Mesenchymal stem cell (in vitro differentiated cells and primary cell): ENCODE measurements around the gene RABGGTB.
"Not testable (repeated sequence)": the region's sequence is repeated elsewhere in the genome, so short reads cannot be mapped to it uniquely, and the experiment has no call there.

Experiments
- DNase-seq: peaks from one replicate; pipeline ENCODE4 v3.0.0-alpha.2; 2013
- H2AFZ ChIP-seq: one replicate; pipeline ENCODE4 v1.6.1; 2013; ENCODE audit warnings: low read depth, mild to moderate bottlenecking, control low read depth, inconsistent platforms, low read length, moderate library complexity
- H2AK5ac ChIP-seq: 2 replicates; pipeline ENCODE4 v1.6.1; 2013; ENCODE audit warnings: low read length, moderate library complexity, mild to moderate bottlenecking, inconsistent platforms; ENCODE audit not compliant: severe bottlenecking
- H2BK120ac ChIP-seq: one replicate; pipeline ENCODE4 v1.6.1; 2013; ENCODE audit warnings: low read depth, mild to moderate bottlenecking, inconsistent platforms, low read length, moderate library complexity
- H2BK12ac ChIP-seq, 2 experiments: one replicate each; pipeline ENCODE4 v1.6.1; 2013; ENCODE audit warnings: inconsistent platforms in 2 of 2, low read length in 2 of 2, mild to moderate bottlenecking in 2 of 2, moderate library complexity in 2 of 2, control low read depth in 1 of 2
- H2BK15ac ChIP-seq: one replicate; pipeline ENCODE4 v1.6.1; 2013; ENCODE audit warnings: mild to moderate bottlenecking, low read depth, inconsistent platforms; ENCODE audit not compliant: poor library complexity, severe bottlenecking
- H2BK5ac ChIP-seq: 2 replicates; pipeline ENCODE4 v1.6.1; 2013; ENCODE audit warnings: low read depth, mild to moderate bottlenecking, low read length, control low read depth, inconsistent platforms; ENCODE audit not compliant: poor library complexity, severe bottlenecking
- H3K14ac ChIP-seq, 2 experiments: one replicate each; pipeline ENCODE4 v1.6.1; 2013; ENCODE audit warnings: inconsistent platforms in 2 of 2, low read length in 2 of 2, control low read depth in 1 of 2, mild to moderate bottlenecking in 1 of 2, moderate library complexity in 1 of 2
- H3K18ac ChIP-seq, 2 experiments: one replicate each; pipeline ENCODE4 v1.6.1; 2013; ENCODE audit warnings: inconsistent platforms in 2 of 2, low read length in 2 of 2, control low read depth in 1 of 2, low read depth in 1 of 2, mild to moderate bottlenecking in 1 of 2
- H3K23ac ChIP-seq, 2 experiments: one replicate each; pipeline ENCODE4 v1.6.1; 2013; ENCODE audit warnings: inconsistent platforms in 2 of 2, low read length in 2 of 2, mild to moderate bottlenecking in 2 of 2, moderate library complexity in 2 of 2, control low read depth in 1 of 2
- H3K27ac ChIP-seq: 2 replicates; pipeline ENCODE4 v1.5.1; 2013; ENCODE audit warnings: mild to moderate bottlenecking, moderate library complexity, low read length, control low read depth, inconsistent platforms; ENCODE audit not compliant: poor library complexity, severe bottlenecking
- H3K27me3 ChIP-seq, 2 experiments: 2 replicates each; pipeline versions ENCODE4 v1.6.1 to v1.7.0; 2013; ENCODE audit warnings: low read length in 2 of 2, mild to moderate bottlenecking in 2 of 2, moderate library complexity in 2 of 2, control low read depth in 1 of 2, inconsistent platforms in 1 of 2; ENCODE audit not compliant: control insufficient read depth in 1 of 2, insufficient read depth in 1 of 2
- H3K36me3 ChIP-seq, 2 experiments: 2 replicates each; pipeline versions ENCODE4 v1.6.1 to v1.7.0; 2013; ENCODE audit warnings: low read length in 2 of 2, control low read depth in 1 of 2, inconsistent platforms in 1 of 2, low read depth in 1 of 2, mild to moderate bottlenecking in 1 of 2; ENCODE audit not compliant: insufficient read depth in 2 of 2, control insufficient read depth in 1 of 2
- H3K4ac ChIP-seq, 2 experiments: one replicate each; pipeline ENCODE4 v1.6.1; 2013; ENCODE audit warnings: inconsistent platforms in 2 of 2, low read length in 2 of 2, mild to moderate bottlenecking in 2 of 2, moderate library complexity in 2 of 2, control low read depth in 1 of 2, low read depth in 1 of 2
- H3K4me1 ChIP-seq: 2 replicates; pipeline ENCODE4 v1.6.1; 2013; ENCODE audit warnings: low read depth, low read length, control low read depth; ENCODE audit not compliant: control insufficient read depth, insufficient read depth
- H3K4me2 ChIP-seq: 2 replicates; pipeline ENCODE4 v1.6.1; 2013; ENCODE audit warnings: low read length, mild to moderate bottlenecking, inconsistent platforms; ENCODE audit not compliant: poor library complexity, severe bottlenecking
- H3K4me3 ChIP-seq, 2 experiments: 2 replicates each; pipeline versions ENCODE4 v1.5.1 to v1.7.0; 2013; ENCODE audit warnings: low read length in 2 of 2, mild to moderate bottlenecking in 2 of 2, control low read depth in 1 of 2, low read depth in 1 of 2; ENCODE audit not compliant: insufficient read depth in 1 of 2
- H3K79me1 ChIP-seq: replicated peaks from 2 replicates; pipeline ENCODE4 v1.6.1; 2013; ENCODE audit warnings: mild to moderate bottlenecking, control low read depth, low read length, inconsistent platforms; ENCODE audit not compliant: poor library complexity, severe bottlenecking
- H3K9ac ChIP-seq: 2 replicates; pipeline ENCODE4 v1.7.0; 2013; ENCODE audit warnings: mild to moderate bottlenecking, low read length, moderate library complexity
- H3K9me3 ChIP-seq: 2 replicates; pipeline ENCODE4 v1.7.0; 2013; ENCODE audit warnings: mild to moderate bottlenecking, low read length; ENCODE audit not compliant: control insufficient read depth
- H4K8ac ChIP-seq: one replicate; pipeline ENCODE4 v1.6.1; 2013; ENCODE audit warnings: inconsistent platforms, mild to moderate bottlenecking, low read length, moderate library complexity
- H4K91ac ChIP-seq: one replicate; pipeline ENCODE4 v1.6.1; 2013; ENCODE audit warnings: mild to moderate bottlenecking, low read length, inconsistent platforms
- WGBS: methylation state at CpG from one replicate; pipeline ENCODE4 v1.1.7; 2013; ENCODE audit warnings: mixed read lengths; 5-methylcytosine and 5-hydroxymethylcytosine counted together

The RABGGTB gene

GRCh38 chr1:75770761-75771160, 15.3 kb upstream of the RABGGTB start:
- Histone ChIP-seq H3K18ac (no peak overlapping the region), H3K4me2 (no peak overlapping the region), H3K4ac (no peak overlapping the region), H3K4me3 (no peak overlapping the region), H4K91ac (no peak overlapping the region), H3K9me3 (no peaks in the 10 kb centered on the region), H2AFZ (no peak overlapping the region), H2AK5ac (no peak overlapping the region), H3K79me1 (no peaks in the 10 kb centered on the region), H3K27me3 (no peaks in the 10 kb centered on the region), H3K14ac (no peak overlapping the region), H3K36me3 (no peaks in the 10 kb centered on the region), H3K4me1 (peaks cover 4% of the 10 kb centered on the region), H3K9ac (no peak overlapping the region), H4K8ac (no peak overlapping the region), H2BK120ac (no peak overlapping the region), H2BK5ac (no peak overlapping the region), H3K27ac (no peak overlapping the region), H3K23ac (no peak overlapping the region), H2BK15ac (no peak overlapping the region), H2BK12ac (no peak overlapping the region)
- no peak for DNase-seq
- no CpG with 5 or more reads among the region's 1 CpG for WGBS

GRCh38 chr1:75771978-75772377, 14.1 kb upstream of the RABGGTB start:
- H3K9ac ChIP-seq = no peak overlapping the region
- H3K14ac ChIP-seq = no peak overlapping the region
- H3K23ac ChIP-seq = no peak overlapping the region
- no peak overlapping the region for H2BK15ac ChIP-seq
- DNase-seq = no peak
- no peak overlapping the region for H2AK5ac ChIP-seq
- no peaks in the 10 kb centered on the region for H3K9me3 ChIP-seq
- H2BK12ac ChIP-seq = no peak overlapping the region
- H4K91ac ChIP-seq = no peak overlapping the region
- H3K18ac ChIP-seq = no peak overlapping the region
- no peaks in the 10 kb centered on the region for H3K36me3 ChIP-seq
- H2AFZ ChIP-seq = no peak overlapping the region
- no peak overlapping the region for H4K8ac ChIP-seq
- H3K79me1 ChIP-seq = no peaks in the 10 kb centered on the region
- H3K4ac ChIP-seq = no peak overlapping the region
- peaks cover 2% of the 10 kb centered on the region for H3K4me1 ChIP-seq
- WGBS = 89% methylated on average over 1 of the region's 3 CpGs
- no peak overlapping the region for H3K27ac ChIP-seq
- H3K4me3 ChIP-seq = no peak overlapping the region
- no peak overlapping the region for H2BK120ac ChIP-seq
- H2BK5ac ChIP-seq = no peak overlapping the region
- H3K27me3 ChIP-seq = no peaks in the 10 kb centered on the region
- H3K4me2 ChIP-seq = no peak overlapping the region

GRCh38 chr1:75777812-75778211, 8.2 kb upstream of the RABGGTB start:
- H3K36me3 ChIP-seq, H2AFZ ChIP-seq, H2BK15ac ChIP-seq, H3K4me3 ChIP-seq, H3K4me1 ChIP-seq, H3K4ac ChIP-seq, H2BK5ac ChIP-seq, H3K18ac ChIP-seq, DNase-seq, H3K23ac ChIP-seq, H3K9ac ChIP-seq, H2BK120ac ChIP-seq, H3K14ac ChIP-seq, H4K91ac ChIP-seq, H4K8ac ChIP-seq, H3K79me1 ChIP-seq, H3K27me3 ChIP-seq, H3K4me2 ChIP-seq, H2BK12ac ChIP-seq, H3K27ac ChIP-seq, H3K9me3 ChIP-seq, H2AK5ac ChIP-seq: not testable (repeated sequence)
- 71% methylated on average over 4 of the region's 4 CpGs for WGBS

- not testable (repeated sequence) for H3K4me1 ChIP-seq, H3K36me3 ChIP-seq, H3K79me1 ChIP-seq, H2BK12ac ChIP-seq, H4K8ac ChIP-seq, H3K18ac ChIP-seq, H3K27me3 ChIP-seq, H3K27ac ChIP-seq, H2AK5ac ChIP-seq, H3K4me2 ChIP-seq, H3K23ac ChIP-seq, H2BK5ac ChIP-seq, H3K4ac ChIP-seq, H3K14ac ChIP-seq, H3K9me3 ChIP-seq, DNase-seq, H2AFZ ChIP-seq, H3K9ac ChIP-seq, H2BK120ac ChIP-seq, H2BK15ac ChIP-seq, H4K91ac ChIP-seq, H3K4me3 ChIP-seq
- WGBS = 91% methylated on average over 5 of the region's 5 CpGs
These were observed 7.4 kb upstream of the RABGGTB start for GRCh38 chr1:75778694-75779093.
